ENCODE results near the gene LEPROT. TPM values are rescaled to one million over a fixed set of nuclear protein-coding genes. Genes with fewer than 3 reads are reported as not detected.

Gene LEPROT
- total and polyA plus RNA-seq, 9 donors, result 57.4 to 115 (median 72.0) TPM

DNA sequence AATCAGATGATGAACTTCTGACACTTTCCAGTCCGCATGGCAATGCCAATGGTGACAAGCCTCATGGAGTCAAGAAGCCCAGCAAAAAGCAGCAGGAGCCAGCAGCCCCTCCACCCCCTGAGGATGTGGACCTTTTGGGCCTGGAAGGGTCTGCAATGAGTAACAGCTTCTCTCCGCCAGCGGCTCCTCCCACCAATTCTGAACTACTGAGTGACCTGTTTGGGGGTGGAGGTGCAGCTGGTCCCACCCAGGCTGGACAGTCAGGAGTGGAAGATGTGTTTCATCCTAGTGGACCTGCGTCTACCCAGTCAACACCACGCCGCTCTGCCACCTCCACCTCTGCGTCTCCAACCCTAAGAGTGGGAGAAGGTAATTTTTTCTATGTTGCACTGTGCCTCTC, 28.0 kb upstream of the LEPROT start:
- Histone ChIP-seq H3K4me1 (ENCODE audit: insufficient read depth) (no peaks in the 10 kb centered on the region), H3K9me3 (no peaks in the 10 kb centered on the region), H3K36me3 (no peaks in the 10 kb centered on the region), H3K4me3 (no peak overlapping the region), H3K27ac (no peak overlapping the region), H3K27me3 (no peaks in the 10 kb centered on the region)
- WGBS, 3 donors, result 94 to 97% (median 96%) methylated on average over 7 of the region's 7 CpGs
- intact Hi-C loops (cut with DNase I), result no loop called here
- DNase-seq, result no peak
- TF ChIP-seq, protein P1, sequence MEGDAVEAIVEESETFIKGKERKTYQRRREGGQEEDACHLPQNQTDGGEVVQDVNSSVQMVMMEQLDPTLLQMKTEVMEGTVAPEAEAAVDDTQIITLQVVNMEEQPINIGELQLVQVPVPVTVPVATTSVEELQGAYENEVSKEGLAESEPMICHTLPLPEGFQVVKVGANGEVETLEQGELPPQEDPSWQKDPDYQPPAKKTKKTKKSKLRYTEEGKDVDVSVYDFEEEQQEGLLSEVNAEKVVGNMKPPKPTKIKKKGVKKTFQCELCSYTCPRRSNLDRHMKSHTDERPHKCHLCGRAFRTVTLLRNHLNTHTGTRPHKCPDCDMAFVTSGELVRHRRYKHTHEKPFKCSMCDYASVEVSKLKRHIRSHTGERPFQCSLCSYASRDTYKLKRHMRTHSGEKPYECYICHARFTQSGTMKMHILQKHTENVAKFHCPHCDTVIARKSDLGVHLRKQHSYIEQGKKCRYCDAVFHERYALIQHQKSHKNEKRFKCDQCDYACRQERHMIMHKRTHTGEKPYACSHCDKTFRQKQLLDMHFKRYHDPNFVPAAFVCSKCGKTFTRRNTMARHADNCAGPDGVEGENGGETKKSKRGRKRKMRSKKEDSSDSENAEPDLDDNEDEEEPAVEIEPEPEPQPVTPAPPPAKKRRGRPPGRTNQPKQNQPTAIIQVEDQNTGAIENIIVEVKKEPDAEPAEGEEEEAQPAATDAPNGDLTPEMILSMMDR (IDR thresholded peaks at IDR 0.05), result no peak
- no peak for TF ChIP-seq EP300 (IDR thresholded peaks at IDR 0.05)
- no peak for TF ChIP-seq POLR2A (IDR thresholded peaks at IDR 0.05)

DNA sequence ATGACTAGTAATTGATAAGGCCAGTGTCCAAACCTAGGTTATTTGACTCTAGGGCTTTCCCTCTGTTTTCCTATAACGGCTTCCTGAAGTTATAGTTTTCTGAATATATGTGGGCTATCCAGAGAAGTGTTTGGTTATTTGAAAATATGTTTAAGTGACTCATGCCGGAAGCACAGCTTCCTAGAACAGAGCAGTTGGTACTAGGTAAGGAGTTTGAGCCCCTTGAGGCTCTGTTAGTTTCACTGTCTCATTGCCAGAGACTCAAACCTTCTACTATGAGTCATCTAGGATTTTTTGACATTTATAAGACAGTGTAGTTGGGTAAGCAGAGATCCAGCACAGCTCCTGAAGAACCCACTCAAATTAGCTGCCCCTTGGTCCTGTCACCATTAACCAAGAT, 27.1 kb upstream of the LEPROT start:
- intact Hi-C loops (cut with DNase I), result no loop called here
- Histone ChIP-seq H3K4me1 (ENCODE audit: insufficient read depth) (no peaks in the 10 kb centered on the region), H3K27me3 (no peaks in the 10 kb centered on the region), H3K27ac (no peak overlapping the region), H3K4me3 (no peak overlapping the region), H3K36me3 (no peaks in the 10 kb centered on the region), H3K9me3 (no peaks in the 10 kb centered on the region)
- no peak for DNase-seq
- TF ChIP-seq POLR2A (IDR thresholded peaks at IDR 0.05) (no peak), EP300 (IDR thresholded peaks at IDR 0.05) (no peak)
- TF ChIP-seq, protein P1 (IDR thresholded peaks at IDR 0.05), result no peak
- 84 to 93% (median 88%) methylated on average over 2 of the region's 2 CpGs for WGBS, 3 donors

DNA sequence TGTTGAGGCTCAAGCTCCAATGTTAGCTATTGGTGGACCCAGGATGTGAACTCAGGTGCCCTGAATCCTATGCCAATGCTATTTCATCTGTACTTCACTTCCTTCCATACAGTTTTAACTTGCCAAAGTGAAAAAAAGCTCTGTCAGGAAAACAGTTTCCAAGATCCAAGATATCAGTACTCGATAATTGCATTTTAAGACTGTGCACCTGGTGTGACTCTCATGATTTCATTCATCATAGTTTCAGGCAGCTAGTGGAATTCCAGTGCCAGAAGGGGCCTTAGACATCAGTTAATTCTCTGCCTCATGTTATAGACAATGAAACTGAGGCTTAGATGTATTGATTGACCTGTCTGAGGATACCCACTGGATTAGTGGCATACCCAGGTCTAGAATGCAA, 26.5 kb upstream of the LEPROT start:
- intact Hi-C loops (cut with DNase I), result no loop called here
- 64 to 76% (median 74%) methylated on average over 1 of the region's 1 CpG for WGBS, 3 donors
- no peak overlapping the region for H3K27ac ChIP-seq

DNA sequence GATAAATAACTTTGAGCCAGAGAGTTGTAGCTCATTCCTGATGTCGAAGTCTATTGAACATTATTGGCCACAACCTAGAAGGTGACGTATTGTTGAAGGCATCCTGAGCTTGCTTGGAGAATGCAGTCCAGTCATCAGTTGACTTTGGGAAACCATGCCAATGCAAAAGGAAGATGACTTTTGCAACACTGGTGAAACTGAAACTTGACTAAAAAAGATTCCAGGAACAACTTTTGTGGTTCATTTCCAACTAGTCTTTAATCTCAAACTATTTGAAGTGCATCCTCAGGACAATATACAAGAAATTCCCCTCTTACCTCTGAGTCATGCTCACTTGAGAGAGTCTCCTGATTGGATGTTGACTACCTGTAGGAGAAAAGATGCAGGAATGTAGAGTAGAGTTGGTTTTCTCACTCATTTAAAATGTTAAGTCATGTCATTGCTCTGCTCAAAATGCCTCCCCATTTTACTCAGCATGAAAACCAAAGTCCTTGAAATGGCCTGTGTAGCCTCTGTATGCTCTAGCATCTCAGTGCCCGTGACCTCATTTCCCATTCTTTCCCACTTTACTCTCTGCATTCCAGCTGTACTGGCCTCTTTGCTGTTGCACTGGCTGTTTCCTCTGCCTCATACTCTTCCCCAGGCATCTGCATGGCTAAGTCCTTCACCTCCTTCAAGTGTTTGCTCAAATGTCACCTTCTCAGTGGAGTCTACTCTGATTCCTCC, 24.4 kb upstream of the LEPROT start:
- TF ChIP-seq, protein P1 (IDR thresholded peaks at IDR 0.05), result no peak
- TF ChIP-seq POLR2A (IDR thresholded peaks at IDR 0.05) (no peak), EP300 (IDR thresholded peaks at IDR 0.05) (no peak)
- Histone ChIP-seq H3K36me3 (no peaks in the 10 kb centered on the region), H3K4me3 (no peak overlapping the region), H3K27me3 (no peaks in the 10 kb centered on the region), H3K4me1 (ENCODE audit: insufficient read depth) (no peaks in the 10 kb centered on the region), H3K27ac (no peak overlapping the region), H3K9me3 (no peaks in the 10 kb centered on the region)
- no peak for DNase-seq
- WGBS, 3 donors, result 87 to 92% (median 88%) methylated on average over 3 of the region's 3 CpGs
- intact Hi-C loops (cut with DNase I), result no loop called here

More for the DNA sequence above, 26.5 kb upstream of the LEPROT start:
- Histone ChIP-seq H3K36me3 (no peaks in the 10 kb centered on the region), H3K27me3 (no peaks in the 10 kb centered on the region), H3K4me1 (ENCODE audit: insufficient read depth) (no peaks in the 10 kb centered on the region), H3K4me3 (no peak overlapping the region), H3K9me3 (no peaks in the 10 kb centered on the region)
- TF ChIP-seq, protein P1 (IDR thresholded peaks at IDR 0.05), result no peak
- no peak for TF ChIP-seq EP300 (IDR thresholded peaks at IDR 0.05)
- no peak for DNase-seq

Measured in ovary (tissue), 9 donors.